ENCODE measurements around the gene MAD1L1.

GRCh38 chr7:2208712-2209111, 24.0 kb downstream of the MAD1L1 start:
- no peak for TF ChIP-seq PPARA (CRISPR knock-in tag; IDR thresholded peaks at IDR 0.05; ENCODE audit: borderline replicate concordance)
- TF ChIP-seq, protein P1, sequence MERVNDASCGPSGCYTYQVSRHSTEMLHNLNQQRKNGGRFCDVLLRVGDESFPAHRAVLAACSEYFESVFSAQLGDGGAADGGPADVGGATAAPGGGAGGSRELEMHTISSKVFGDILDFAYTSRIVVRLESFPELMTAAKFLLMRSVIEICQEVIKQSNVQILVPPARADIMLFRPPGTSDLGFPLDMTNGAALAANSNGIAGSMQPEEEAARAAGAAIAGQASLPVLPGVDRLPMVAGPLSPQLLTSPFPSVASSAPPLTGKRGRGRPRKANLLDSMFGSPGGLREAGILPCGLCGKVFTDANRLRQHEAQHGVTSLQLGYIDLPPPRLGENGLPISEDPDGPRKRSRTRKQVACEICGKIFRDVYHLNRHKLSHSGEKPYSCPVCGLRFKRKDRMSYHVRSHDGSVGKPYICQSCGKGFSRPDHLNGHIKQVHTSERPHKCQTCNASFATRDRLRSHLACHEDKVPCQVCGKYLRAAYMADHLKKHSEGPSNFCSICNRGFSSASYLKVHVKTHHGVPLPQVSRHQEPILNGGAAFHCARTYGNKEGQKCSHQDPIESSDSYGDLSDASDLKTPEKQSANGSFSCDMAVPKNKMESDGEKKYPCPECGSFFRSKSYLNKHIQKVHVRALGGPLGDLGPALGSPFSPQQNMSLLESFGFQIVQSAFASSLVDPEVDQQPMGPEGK (CRISPR knock-in tag; IDR thresholded peaks at IDR 0.05; ENCODE audit: borderline replicate concordance), result no peak
- TF ChIP-seq TSHZ2 (CRISPR knock-in tag; IDR thresholded peaks at IDR 0.05), result no peak
- TF ChIP-seq ZNF565 (CRISPR knock-in tag; conservative IDR thresholded peaks at IDR 0.05; ENCODE audit: low read depth), result no peak
- no peak for TF ChIP-seq ZFP30 (CRISPR knock-in tag; IDR thresholded peaks at IDR 0.05)

Data from SK-N-SH treated with all-trans-retinoic acid at 6 μM for 48 hours (cell line).